Fibroblast of pulmonary artery (primary cell): ENCODE results near the gene APLF.
"Not testable (repeated sequence)": the region's sequence is repeated elsewhere in the genome, so short reads cannot be mapped to it uniquely, and the experiment has no call there.

Source experiments
- DNase-seq: peaks from one replicate; pipeline ENCODE4 v3.0.0-alpha.2; 2010; ENCODE audit warnings: low read depth
- H3K4me3 ChIP-seq: replicated peaks from 2 replicates; pipeline ENCODE4 v1.5.1; 2011; ENCODE audit warnings: low read depth, mild to moderate bottlenecking, control low read depth, low read length, moderate library complexity
- CTCF ChIP-seq: IDR thresholded peaks from 2 replicates; pipeline ENCODE4 v1.5.1; 2011; ENCODE audit warnings: mild to moderate bottlenecking, control low read depth, low read length, inconsistent platforms; ENCODE audit errors: missing control alignments

The APLF gene

GRCh38 chr2:68544811-68545210, 77.4 kb downstream of the APLF start:
- no peak for TF ChIP-seq CTCF
- no peak for DNase-seq
- H3K4me3 ChIP-seq = no peak overlapping the region

GRCh38 chr2:68548396-68548795, 81.0 kb downstream of the APLF start:
- no peak overlapping the region for H3K4me3 ChIP-seq
- TF ChIP-seq CTCF = no peak
- peak; percentile 55 for DNase-seq

- TF ChIP-seq CTCF = no peak
- no peak overlapping the region for H3K4me3 ChIP-seq
- DNase-seq = no peak
Measured at GRCh38 chr2:68553098-68553497, 85.7 kb downstream of the APLF start.

GRCh38 chr2:68555425-68556206, 88.2 kb downstream of the APLF start:
- DNase-seq, H3K4me3 ChIP-seq: not testable (repeated sequence)

GRCh38 chr2:68556381-68556780, 89.0 kb downstream of the APLF start:
- no peak overlapping the region for H3K4me3 ChIP-seq
- TF ChIP-seq CTCF = no peak
- DNase-seq = no peak

- no peak overlapping the region for H3K4me3 ChIP-seq
- no peak for TF ChIP-seq CTCF
- no peak for DNase-seq
Measured at GRCh38 chr2:68558576-68558975, 91.2 kb downstream of the APLF start.

- H3K4me3 ChIP-seq = no peak overlapping the region
- DNase-seq = no peak
- no peak for TF ChIP-seq CTCF
Measured at GRCh38 chr2:68559692-68560091, 92.3 kb downstream of the APLF start.
